Measurements from ENCODE around the gene SRC. TPM values are rescaled to one million over a fixed set of nuclear protein-coding genes. Genes with fewer than 3 reads are reported as not detected.

The SRC gene
- total RNA-seq, 1 donor from 2014 or later, result 128 TPM

- no peaks in the 10 kb centered on the region for H3K9me3 Mint-ChIP-seq (ENCODE audit: low read depth)
- no peak overlapping the region for H3K27ac Mint-ChIP-seq
- TF ChIP-seq, protein P1, sequence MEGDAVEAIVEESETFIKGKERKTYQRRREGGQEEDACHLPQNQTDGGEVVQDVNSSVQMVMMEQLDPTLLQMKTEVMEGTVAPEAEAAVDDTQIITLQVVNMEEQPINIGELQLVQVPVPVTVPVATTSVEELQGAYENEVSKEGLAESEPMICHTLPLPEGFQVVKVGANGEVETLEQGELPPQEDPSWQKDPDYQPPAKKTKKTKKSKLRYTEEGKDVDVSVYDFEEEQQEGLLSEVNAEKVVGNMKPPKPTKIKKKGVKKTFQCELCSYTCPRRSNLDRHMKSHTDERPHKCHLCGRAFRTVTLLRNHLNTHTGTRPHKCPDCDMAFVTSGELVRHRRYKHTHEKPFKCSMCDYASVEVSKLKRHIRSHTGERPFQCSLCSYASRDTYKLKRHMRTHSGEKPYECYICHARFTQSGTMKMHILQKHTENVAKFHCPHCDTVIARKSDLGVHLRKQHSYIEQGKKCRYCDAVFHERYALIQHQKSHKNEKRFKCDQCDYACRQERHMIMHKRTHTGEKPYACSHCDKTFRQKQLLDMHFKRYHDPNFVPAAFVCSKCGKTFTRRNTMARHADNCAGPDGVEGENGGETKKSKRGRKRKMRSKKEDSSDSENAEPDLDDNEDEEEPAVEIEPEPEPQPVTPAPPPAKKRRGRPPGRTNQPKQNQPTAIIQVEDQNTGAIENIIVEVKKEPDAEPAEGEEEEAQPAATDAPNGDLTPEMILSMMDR (IDR thresholded peaks at IDR 0.05; ENCODE audit: unreplicated experiment), result no peak
- peaks cover 34% of the 10 kb centered on the region for H3K4me1 Mint-ChIP-seq (ENCODE audit: low read depth)
- H3K36me3 Mint-ChIP-seq (ENCODE audit: insufficient read depth), result peaks cover 15% of the 10 kb centered on the region
- H3K27me3 Mint-ChIP-seq, result no peaks in the 10 kb centered on the region
- no peak for DNase-seq (ENCODE audit: low spot score, unreplicated experiment)
- no peak overlapping the region for H3K4me3 Mint-ChIP-seq (ENCODE audit: low read depth)
These were observed 30.9 kb upstream of the SRC start for GRCh38 chr20:37315021-37315451.

DNA sequence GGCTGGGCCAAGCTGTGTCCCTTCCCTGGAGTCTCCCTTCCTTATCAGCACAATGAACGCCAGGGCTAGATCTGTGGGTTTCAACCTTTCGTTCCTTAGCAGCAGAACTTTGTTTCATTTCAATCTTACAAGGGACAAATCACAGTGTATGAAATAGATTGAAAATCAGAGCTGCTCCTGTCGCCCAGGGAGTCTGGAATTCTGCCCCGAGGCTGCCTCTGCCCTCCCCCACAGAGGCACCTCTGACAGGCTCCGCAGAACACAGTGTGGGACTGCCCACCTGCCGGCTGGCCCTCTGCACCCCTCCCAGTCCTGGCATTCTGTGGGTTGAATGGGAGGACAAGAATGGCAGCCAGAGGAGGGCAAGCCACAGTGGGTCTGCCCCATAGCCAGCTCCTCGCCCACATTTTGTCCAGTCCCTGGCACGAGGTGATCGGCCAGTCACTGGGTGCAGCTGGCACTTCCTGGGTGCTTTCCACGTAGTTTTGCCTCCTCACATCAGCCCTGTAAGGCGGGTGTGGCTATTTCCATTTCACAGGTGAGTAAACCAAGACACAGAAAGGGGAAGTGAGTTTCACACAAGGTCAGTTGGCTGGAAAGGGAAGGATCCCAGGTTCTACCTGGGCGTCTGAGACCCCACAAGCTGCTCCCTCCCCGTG, 30.4 kb upstream of the SRC start:
- Mint-ChIP-seq H3K36me3 (ENCODE audit: insufficient read depth) (peaks cover 15% of the 10 kb centered on the region), H3K9me3 (ENCODE audit: low read depth) (no peaks in the 10 kb centered on the region), H3K27me3 (no peaks in the 10 kb centered on the region), H3K27ac (no peak overlapping the region), H3K4me3 (ENCODE audit: low read depth) (no peak overlapping the region), H3K4me1 (ENCODE audit: low read depth) (peaks cover 29% of the 10 kb centered on the region)
- TF ChIP-seq, protein P1 (IDR thresholded peaks at IDR 0.05; ENCODE audit: unreplicated experiment), result no peak
- DNase-seq (ENCODE audit: low spot score, unreplicated experiment), result no peak

GRCh38 chr20:37316116-37316774, 29.7 kb upstream of the SRC start:
- peak overlapping the region; percentile 63 for H3K27ac Mint-ChIP-seq
- TF ChIP-seq, protein P1 (IDR thresholded peaks at IDR 0.05; ENCODE audit: unreplicated experiment), result no peak
- peaks cover 12% of the 10 kb centered on the region for H3K36me3 Mint-ChIP-seq (ENCODE audit: insufficient read depth)
- H3K4me3 Mint-ChIP-seq (ENCODE audit: low read depth), result no peak overlapping the region
- H3K9me3 Mint-ChIP-seq (ENCODE audit: low read depth), result no peaks in the 10 kb centered on the region
- H3K4me1 Mint-ChIP-seq (ENCODE audit: low read depth), result peaks cover 26% of the 10 kb centered on the region
- no peak for DNase-seq (ENCODE audit: low spot score, unreplicated experiment)
- no peaks in the 10 kb centered on the region for H3K27me3 Mint-ChIP-seq

- Mint-ChIP-seq H3K27ac (peak overlapping the region; percentile 63), H3K9me3 (ENCODE audit: low read depth) (no peaks in the 10 kb centered on the region), H3K4me3 (ENCODE audit: low read depth) (no peak overlapping the region), H3K27me3 (no peaks in the 10 kb centered on the region), H3K36me3 (ENCODE audit: insufficient read depth) (peaks cover 12% of the 10 kb centered on the region), H3K4me1 (ENCODE audit: low read depth) (peaks cover 26% of the 10 kb centered on the region)
- TF ChIP-seq, protein P1 (IDR thresholded peaks at IDR 0.05; ENCODE audit: unreplicated experiment), result no peak
- DNase-seq (ENCODE audit: low spot score, unreplicated experiment), result no peak
These were observed 29.2 kb upstream of the SRC start for GRCh38 chr20:37316775-37317170.

- Mint-ChIP-seq H3K36me3 (ENCODE audit: insufficient read depth) (peaks cover 9% of the 10 kb centered on the region), H3K27ac (no peak overlapping the region), H3K9me3 (ENCODE audit: low read depth) (no peaks in the 10 kb centered on the region), H3K4me3 (ENCODE audit: low read depth) (no peak overlapping the region), H3K4me1 (ENCODE audit: low read depth) (peaks cover 23% of the 10 kb centered on the region), H3K27me3 (no peaks in the 10 kb centered on the region)
- TF ChIP-seq, protein P1 (IDR thresholded peaks at IDR 0.05; ENCODE audit: unreplicated experiment), result no peak
- DNase-seq (ENCODE audit: low spot score, unreplicated experiment), result no peak
These were observed 28.6 kb upstream of the SRC start for GRCh38 chr20:37317316-37317715.
